MM.1S (cell line): ENCODE results near the gene DBF4B.
"Not testable (repeated sequence)": the region's sequence is repeated elsewhere in the genome, so short reads cannot be mapped to it uniquely, and the experiment has no call there.

ENCODE experiments used
- DNase-seq: peaks from one replicate; pipeline ENCODE4 v3.0.0-alpha.2; 2015
- H2AFZ ChIP-seq: fragments of 300-600 bp; sonication (generic); 2 replicates; pipeline ENCODE4 v1.6.0; 2016; ENCODE audit warnings: antibody characterized with exemption, low read length
- H3F3A ChIP-seq: fragments of 300-600 bp; sonication (generic); 2 replicates; pipeline ENCODE4 v1.6.1; 2016; ENCODE audit warnings: mild to moderate bottlenecking, antibody characterized with exemption, low read length, moderate library complexity, mixed read lengths; ENCODE audit not compliant: insufficient read depth
- H3K27ac ChIP-seq: fragments of 300-600 bp; sonication (generic); 2 replicates; pipeline ENCODE4 v1.5.1; 2016; ENCODE audit warnings: mild to moderate bottlenecking, low read length
- H3K27me3 ChIP-seq: fragments of 300-600 bp; sonication (generic); replicated peaks from 2 replicates; pipeline ENCODE4 v1.6.0; 2016; ENCODE audit warnings: low read length; ENCODE audit not compliant: insufficient read depth
- H3K36me3 ChIP-seq: fragments of 300-600 bp; sonication (generic); replicated peaks from 2 replicates; pipeline ENCODE4 v1.6.1; 2016; ENCODE audit warnings: mild to moderate bottlenecking, low read length, mixed read lengths; ENCODE audit not compliant: insufficient read depth
- H3K4me1 ChIP-seq: fragments of 300-600 bp; sonication (generic); 2 replicates; pipeline ENCODE4 v1.6.1; 2016; ENCODE audit warnings: low read length, mixed read lengths
- H3K4me2 ChIP-seq: fragments of 300-600 bp; sonication (generic); 2 replicates; pipeline ENCODE4 v1.6.0; 2016; ENCODE audit warnings: low read depth, low read length
- H3K4me3 ChIP-seq: fragments of 300-600 bp; sonication (generic); 2 replicates; pipeline ENCODE4 v1.5.1; 2016; ENCODE audit warnings: low read length, mixed read lengths
- H3K79me2 ChIP-seq: fragments of 300-600 bp; sonication (generic); 2 replicates; pipeline ENCODE4 v1.6.1; 2016; ENCODE audit warnings: mixed run types, low read length, mixed read lengths
- H3K9ac ChIP-seq: fragments of 300-600 bp; sonication (generic); 2 replicates; pipeline ENCODE4 v1.6.1; 2016; ENCODE audit warnings: low read length, mixed read lengths
- H3K9me2 ChIP-seq: fragments of 300-600 bp; sonication (generic); replicated peaks from 2 replicates; pipeline ENCODE4 v1.6.1; 2016; ENCODE audit warnings: mild to moderate bottlenecking, low read length, mixed read lengths; ENCODE audit not compliant: insufficient read depth
- H3K9me3 ChIP-seq: fragments of 300-600 bp; sonication (generic); replicated peaks from 2 replicates; pipeline ENCODE4 v1.6.1; 2016; ENCODE audit warnings: mild to moderate bottlenecking, low read length, mixed read lengths; ENCODE audit not compliant: insufficient read depth
- H4K20me1 ChIP-seq: fragments of 300-600 bp; sonication (generic); 2 replicates; pipeline ENCODE4 v1.6.1; 2016; ENCODE audit warnings: mild to moderate bottlenecking, low read length, moderate library complexity, mixed read lengths; ENCODE audit not compliant: insufficient read depth
- EZH2 ChIP-seq: fragments of 300-600 bp; sonication (generic); optimal IDR thresholded peaks from 2 replicates; pipeline ENCODE3; 2017; ENCODE audit warnings: low read depth, mild to moderate bottlenecking, antibody characterized with exemption, low read length, mixed read lengths
- EZH2phosphoT487 ChIP-seq: fragments of 300-600 bp; sonication (generic); IDR thresholded peaks from 2 replicates; pipeline ENCODE4 v1.6.1; 2018; ENCODE audit warnings: antibody characterized with exemption, low read length
- TF ChIP-seq, protein P1 (sequence below): fragments of 300-600 bp; sonication (generic); IDR thresholded peaks from 2 replicates; pipeline ENCODE4 v1.5.1; 2016; ENCODE audit warnings: antibody characterized with exemption, low read length, mixed read lengths

The DBF4B gene

DNA sequence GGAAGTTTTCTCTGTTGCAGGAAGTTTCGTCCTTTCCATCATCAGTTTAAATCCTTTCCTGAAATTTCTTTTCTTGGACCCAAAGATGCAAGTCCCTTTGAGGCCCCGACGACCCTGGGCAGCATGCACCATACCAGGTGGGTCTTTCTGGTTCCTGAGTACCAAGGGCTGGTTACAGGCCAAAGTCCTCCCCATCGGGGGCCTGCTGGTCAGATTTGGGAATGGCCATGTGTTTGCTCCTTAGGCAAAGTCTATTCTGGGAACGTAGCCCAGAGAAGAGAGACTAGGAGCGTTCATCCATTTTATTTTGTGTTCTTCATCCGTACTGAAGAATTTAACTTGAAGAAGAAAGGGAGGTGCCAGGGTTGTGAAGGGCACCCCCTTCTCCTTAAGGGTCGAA lies 32.9 kb downstream of the DBF4B start:
- Histone ChIP-seq H3K79me2 (no peaks in the 10 kb centered on the region), H2AFZ (no peak overlapping the region), H3K4me3 (no peak overlapping the region), H4K20me1 (no peaks in the 10 kb centered on the region), H3K9me2 (no peaks in the 10 kb centered on the region), H3K27ac (no peak overlapping the region), H3K4me2 (no peak overlapping the region), H3K4me1 (0 out of 2 replicates have a peak, but pooled peaks cover 4% of the 10 kb centered on the region), H3K9ac (no peak overlapping the region), H3K9me3 (no peaks in the 10 kb centered on the region), H3K36me3 (no peaks in the 10 kb centered on the region), H3K27me3 (no peaks in the 10 kb centered on the region), H3F3A (no peaks in the 10 kb centered on the region)
- no peak for DNase-seq
- TF ChIP-seq, protein P1, sequence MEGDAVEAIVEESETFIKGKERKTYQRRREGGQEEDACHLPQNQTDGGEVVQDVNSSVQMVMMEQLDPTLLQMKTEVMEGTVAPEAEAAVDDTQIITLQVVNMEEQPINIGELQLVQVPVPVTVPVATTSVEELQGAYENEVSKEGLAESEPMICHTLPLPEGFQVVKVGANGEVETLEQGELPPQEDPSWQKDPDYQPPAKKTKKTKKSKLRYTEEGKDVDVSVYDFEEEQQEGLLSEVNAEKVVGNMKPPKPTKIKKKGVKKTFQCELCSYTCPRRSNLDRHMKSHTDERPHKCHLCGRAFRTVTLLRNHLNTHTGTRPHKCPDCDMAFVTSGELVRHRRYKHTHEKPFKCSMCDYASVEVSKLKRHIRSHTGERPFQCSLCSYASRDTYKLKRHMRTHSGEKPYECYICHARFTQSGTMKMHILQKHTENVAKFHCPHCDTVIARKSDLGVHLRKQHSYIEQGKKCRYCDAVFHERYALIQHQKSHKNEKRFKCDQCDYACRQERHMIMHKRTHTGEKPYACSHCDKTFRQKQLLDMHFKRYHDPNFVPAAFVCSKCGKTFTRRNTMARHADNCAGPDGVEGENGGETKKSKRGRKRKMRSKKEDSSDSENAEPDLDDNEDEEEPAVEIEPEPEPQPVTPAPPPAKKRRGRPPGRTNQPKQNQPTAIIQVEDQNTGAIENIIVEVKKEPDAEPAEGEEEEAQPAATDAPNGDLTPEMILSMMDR: no peak
- TF ChIP-seq EZH2phosphoT487: no peak
- TF ChIP-seq EZH2: no peak

DNA sequence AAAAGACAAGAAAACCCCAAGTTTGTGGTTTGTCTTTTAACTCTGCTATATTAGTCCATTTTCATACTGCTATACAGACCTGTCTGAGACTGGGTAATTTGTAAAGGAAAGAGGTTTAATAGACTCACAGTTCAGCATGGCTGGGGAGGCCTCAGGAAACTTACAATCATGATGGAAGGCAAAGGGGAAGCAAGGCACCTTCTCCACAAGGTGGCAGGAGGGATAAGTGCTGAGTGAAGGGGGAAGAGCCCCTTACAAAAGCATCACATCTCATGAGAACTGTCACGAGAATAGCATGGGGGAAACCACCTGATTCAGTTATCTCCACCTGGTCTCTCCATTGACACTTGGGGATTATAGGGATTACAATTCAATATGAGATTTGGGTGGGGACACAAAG lies 36.8 kb downstream of the DBF4B start:
- DNase-seq: no peak
- H3K36me3 ChIP-seq: no peaks in the 10 kb centered on the region

DNA sequence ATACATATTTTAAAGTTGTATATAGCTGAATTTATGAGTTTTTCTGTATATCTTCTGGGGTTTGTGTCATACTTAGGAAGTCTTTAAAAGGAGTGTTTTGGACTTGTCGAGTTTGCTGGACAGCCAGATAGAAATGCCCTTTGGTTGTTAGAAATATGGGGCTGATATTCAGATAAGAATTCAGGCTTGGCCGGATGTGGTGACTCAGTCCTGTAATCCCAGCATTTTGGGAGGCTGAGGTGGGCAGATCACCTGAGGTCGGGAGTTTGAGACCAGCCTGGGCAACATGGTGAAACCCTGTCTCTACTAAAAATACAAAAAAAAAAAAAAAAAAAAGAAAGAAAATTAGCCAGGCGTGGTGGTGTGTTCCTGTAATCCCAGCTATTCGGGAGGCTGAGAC lies 37.3 kb downstream of the DBF4B start:
- not testable (repeated sequence) for H3K4me1 ChIP-seq, H3K9me3 ChIP-seq, H3K36me3 ChIP-seq, H4K20me1 ChIP-seq, H2AFZ ChIP-seq, H3K27me3 ChIP-seq, H3K4me2 ChIP-seq, H3K9ac ChIP-seq, H3K9me2 ChIP-seq, H3K79me2 ChIP-seq, H3K27ac ChIP-seq, H3F3A ChIP-seq, DNase-seq, H3K4me3 ChIP-seq

More for the DNA sequence above, 36.8 kb downstream of the DBF4B start:
- H3K9ac ChIP-seq: no peak overlapping the region
- H4K20me1 ChIP-seq: no peaks in the 10 kb centered on the region
- H3K4me2 ChIP-seq: no peak overlapping the region
- no peaks in the 10 kb centered on the region for H3K27me3 ChIP-seq
- H3K27ac ChIP-seq: no peak overlapping the region
- no peaks in the 10 kb centered on the region for H3K9me2 ChIP-seq
- H3K4me3 ChIP-seq: no peak overlapping the region
- TF ChIP-seq, protein P1: no peak
- TF ChIP-seq EZH2 (no peak), EZH2phosphoT487 (no peak)
- no peaks in the 10 kb centered on the region for H3F3A ChIP-seq
- H3K4me1 ChIP-seq: no peaks in the 10 kb centered on the region
- H3K79me2 ChIP-seq: no peaks in the 10 kb centered on the region
- no peak overlapping the region for H2AFZ ChIP-seq
- H3K9me3 ChIP-seq: no peaks in the 10 kb centered on the region

DNA sequence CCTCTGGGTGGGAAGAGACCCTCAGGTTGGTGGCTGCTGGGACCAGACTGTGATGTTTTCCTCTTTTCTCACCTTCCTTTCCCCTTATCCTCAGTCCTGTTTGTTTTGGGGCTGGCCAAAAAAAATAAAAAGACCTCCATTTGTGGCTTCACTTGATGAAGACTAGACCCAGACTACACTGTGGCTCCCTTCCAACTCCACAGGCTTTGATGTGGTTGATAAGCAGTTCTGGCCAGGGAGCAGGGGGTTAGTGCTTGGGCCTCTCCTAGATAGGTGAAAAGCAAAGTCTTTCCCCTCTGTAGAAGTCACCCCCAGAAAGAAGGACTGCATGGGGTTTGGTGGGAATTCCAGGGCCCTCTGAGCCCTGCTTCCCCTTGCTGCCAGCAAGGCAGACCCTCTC lies 39.1 kb downstream of the DBF4B start:
- no peaks in the 10 kb centered on the region for H3F3A ChIP-seq
- no peak overlapping the region for H3K27ac ChIP-seq
- no peaks in the 10 kb centered on the region for H3K79me2 ChIP-seq
- no peak for DNase-seq
- H3K27me3 ChIP-seq: no peaks in the 10 kb centered on the region
- H2AFZ ChIP-seq: no peak overlapping the region
- no peak for TF ChIP-seq EZH2phosphoT487
- TF ChIP-seq, protein P1: no peak
- no peak for TF ChIP-seq EZH2
- no peak overlapping the region for H3K4me3 ChIP-seq
- no peaks in the 10 kb centered on the region for H3K4me1 ChIP-seq
- no peak overlapping the region for H3K9ac ChIP-seq
- H3K9me2 ChIP-seq: no peaks in the 10 kb centered on the region
- no peaks in the 10 kb centered on the region for H4K20me1 ChIP-seq
- no peaks in the 10 kb centered on the region for H3K36me3 ChIP-seq
- H3K4me2 ChIP-seq: no peak overlapping the region
- no peaks in the 10 kb centered on the region for H3K9me3 ChIP-seq
